Measurements from ENCODE around the gene GJC2. TPM values are rescaled to one million over a fixed set of nuclear protein-coding genes. Genes with fewer than 3 reads are reported as not detected.

Gene GJC2
- total RNA-seq, 4 donors from 2014 or later: 0.48 to 2.7 (median 0.66) TPM

DNA sequence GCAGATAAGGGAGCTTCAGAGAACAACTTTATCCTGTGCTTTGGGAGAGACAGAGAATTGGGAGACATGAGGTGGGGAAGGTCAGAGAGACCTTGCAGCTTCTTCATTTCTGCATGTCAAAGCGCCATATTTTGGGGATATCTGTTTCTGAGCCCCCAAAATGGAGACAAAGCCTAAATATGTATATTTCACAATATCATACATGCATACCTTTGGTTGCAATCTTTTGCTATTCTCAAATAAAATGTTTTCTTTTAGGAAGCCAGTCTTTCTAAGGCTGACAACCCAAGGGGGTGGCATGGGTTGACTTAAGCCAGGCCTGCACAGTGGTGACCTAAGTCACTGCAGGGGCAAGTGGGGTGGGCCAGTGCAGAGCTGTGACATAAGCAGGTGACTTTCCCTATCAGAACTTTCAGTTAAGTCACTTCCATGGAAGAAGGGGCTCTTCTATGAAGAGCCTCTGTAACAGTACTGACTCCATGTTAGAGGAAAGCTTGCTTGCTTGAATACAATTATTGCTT is 26.7 kb upstream of the GJC2 start:
- H3K4me1 ChIP-seq: peaks cover 0 to 30% (median 8%) of the 10 kb centered on the region in 3 donors
- WGBS, 2 donors: 83% methylated on average over 1 of the region's 1 CpG
- no peak for DNase-seq
- no peaks in the 10 kb centered on the region for H3K9me3 ChIP-seq
- intact Hi-C loops (cut with DNase I): loop anchor here (10.0 kb wide), 1 partner anchor 272 kb away; no protein-coding TSS in a partner anchor
- H3K4me3 ChIP-seq: no peak overlapping the region
- no peaks in the 10 kb centered on the region for H3K36me3 ChIP-seq
- no peak overlapping the region for H3K27ac ChIP-seq
- H3K27me3 ChIP-seq: no peaks in the 10 kb centered on the region
- TF ChIP-seq POLR2A (IDR thresholded peaks at IDR 0.05) (no peak), CTCF (IDR thresholded peaks at IDR 0.05) (no peak)

DNA sequence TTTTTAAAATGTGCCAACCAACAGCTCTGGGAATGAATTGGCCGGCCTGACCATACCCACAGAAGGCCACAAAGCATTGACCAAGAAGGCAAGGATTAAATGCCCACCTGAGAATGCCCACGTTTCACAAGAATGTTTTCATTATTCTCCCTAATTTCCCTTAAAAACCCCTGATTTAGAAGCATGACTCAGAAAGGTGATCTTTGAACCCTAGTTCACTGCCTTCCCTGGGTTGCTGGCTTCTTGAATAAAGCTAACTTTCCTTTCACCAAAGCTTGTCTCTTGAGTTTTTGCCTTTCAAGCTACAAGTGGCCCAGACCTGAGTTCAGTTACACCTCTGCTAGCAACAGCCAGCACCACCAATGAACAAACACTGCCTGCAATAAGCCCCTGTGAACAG is 26.2 kb upstream of the GJC2 start:
- DNase-seq: no peak
- H3K4me1 ChIP-seq: peaks cover 0 to 30% (median 8%) of the 10 kb centered on the region in 3 donors
- intact Hi-C loops (cut with DNase I): loop anchor here (10.0 kb wide), 1 partner anchor 271 kb away; no protein-coding TSS in a partner anchor
- H3K27ac ChIP-seq: no peak overlapping the region
- H3K4me3 ChIP-seq: no peak overlapping the region
- no peaks in the 10 kb centered on the region for H3K9me3 ChIP-seq
- H3K27me3 ChIP-seq: no peaks in the 10 kb centered on the region
- no peak for TF ChIP-seq CTCF (IDR thresholded peaks at IDR 0.05)
- no peaks in the 10 kb centered on the region for H3K36me3 ChIP-seq
- 78 to 92% methylated on average over 2 of the region's 2 CpGs for WGBS, 2 donors

- no peaks in the 10 kb centered on the region for H3K9me3 ChIP-seq
- no peak overlapping the region for H3K27ac ChIP-seq
- TF ChIP-seq POLR2A (IDR thresholded peaks at IDR 0.05): no peak
- TF ChIP-seq CTCF (IDR thresholded peaks at IDR 0.05): no peak
- intact Hi-C loops (cut with DNase I): loop anchor here (10.0 kb wide), 1 partner anchor 270 kb away; no protein-coding TSS in a partner anchor
- WGBS, 2 donors: 73 to 77% methylated on average over 5 of the region's 5 CpGs
- no peak overlapping the region for H3K4me3 ChIP-seq
- H3K27me3 ChIP-seq: peaks cover 0 to 5% (median 0%) of the 10 kb centered on the region in 4 donors
- no peak for DNase-seq
- no peaks in the 10 kb centered on the region for H3K36me3 ChIP-seq
- peaks cover 0 to 23% (median 8%) of the 10 kb centered on the region in 3 donors for H3K4me1 ChIP-seq
Measured at GRCh38 chr1:228125185-228125584, 24.5 kb upstream of the GJC2 start.

DNA sequence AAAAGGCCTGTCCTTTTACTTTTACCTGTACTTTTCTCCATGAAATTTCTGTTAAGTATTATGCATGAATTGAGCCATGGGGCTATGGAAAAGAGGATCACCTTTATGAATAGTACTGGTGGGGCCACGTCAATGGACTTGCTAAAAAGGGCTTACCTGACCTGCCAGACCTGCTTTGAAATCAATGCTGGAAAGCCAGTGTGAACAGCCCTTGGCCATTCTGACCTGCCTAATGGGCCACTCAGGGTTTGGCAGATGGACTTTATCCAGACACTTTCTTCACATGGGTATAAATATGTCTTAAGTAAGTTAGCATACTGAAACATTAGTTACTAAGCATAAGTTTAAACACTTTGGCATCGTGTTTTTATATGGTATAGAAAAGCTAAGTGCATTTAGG is 18.0 kb upstream of the GJC2 start:
- peaks cover 0 to 24% (median 6%) of the 10 kb centered on the region in 3 donors for H3K4me1 ChIP-seq
- 66 to 76% methylated on average over 2 of the region's 2 CpGs for WGBS, 2 donors
- no peak overlapping the region for H3K4me3 ChIP-seq
- H3K27ac ChIP-seq: peak overlapping the region; percentile 44 to 84 (median 71)
- no peaks in the 10 kb centered on the region for H3K9me3 ChIP-seq
- no peaks in the 10 kb centered on the region for H3K36me3 ChIP-seq
- peaks cover 0 to 7% (median 0%) of the 10 kb centered on the region in 4 donors for H3K27me3 ChIP-seq
- no peak for DNase-seq
- intact Hi-C loops (cut with DNase I): no loop called here
- TF ChIP-seq CTCF (IDR thresholded peaks at IDR 0.05) (no peak), POLR2A (IDR thresholded peaks at IDR 0.05) (no peak)

- Histone ChIP-seq H3K4me3 (no peak overlapping the region), H3K4me1 (peaks cover 0 to 28% (median 6%) of the 10 kb centered on the region in 3 donors), H3K9me3 (no peaks in the 10 kb centered on the region), H3K36me3 (no peaks in the 10 kb centered on the region), H3K27ac (no peak overlapping the region), H3K27me3 (peaks cover 0 to 7% (median 0%) of the 10 kb centered on the region in 4 donors)
- no peak for DNase-seq
- TF ChIP-seq POLR2A (IDR thresholded peaks at IDR 0.05) (no peak), CTCF (IDR thresholded peaks at IDR 0.05) (no peak)
- 88 to 95% methylated on average over 4 to 8 of the region's 12 CpGs for WGBS, 2 donors
- intact Hi-C loops (cut with DNase I): no loop called here
Measured at GRCh38 chr1:228134591-228134990, 15.1 kb upstream of the GJC2 start.
